ENCODE data around the gene TNFRSF14.

TNFRSF14 gene

GRCh38 chr1:2522230-2522629 is 33.9 kb upstream of the TNFRSF14 start:
- DNase-seq (ENCODE audit: low read depth) = no peak
- TF ChIP-seq, protein P1, sequence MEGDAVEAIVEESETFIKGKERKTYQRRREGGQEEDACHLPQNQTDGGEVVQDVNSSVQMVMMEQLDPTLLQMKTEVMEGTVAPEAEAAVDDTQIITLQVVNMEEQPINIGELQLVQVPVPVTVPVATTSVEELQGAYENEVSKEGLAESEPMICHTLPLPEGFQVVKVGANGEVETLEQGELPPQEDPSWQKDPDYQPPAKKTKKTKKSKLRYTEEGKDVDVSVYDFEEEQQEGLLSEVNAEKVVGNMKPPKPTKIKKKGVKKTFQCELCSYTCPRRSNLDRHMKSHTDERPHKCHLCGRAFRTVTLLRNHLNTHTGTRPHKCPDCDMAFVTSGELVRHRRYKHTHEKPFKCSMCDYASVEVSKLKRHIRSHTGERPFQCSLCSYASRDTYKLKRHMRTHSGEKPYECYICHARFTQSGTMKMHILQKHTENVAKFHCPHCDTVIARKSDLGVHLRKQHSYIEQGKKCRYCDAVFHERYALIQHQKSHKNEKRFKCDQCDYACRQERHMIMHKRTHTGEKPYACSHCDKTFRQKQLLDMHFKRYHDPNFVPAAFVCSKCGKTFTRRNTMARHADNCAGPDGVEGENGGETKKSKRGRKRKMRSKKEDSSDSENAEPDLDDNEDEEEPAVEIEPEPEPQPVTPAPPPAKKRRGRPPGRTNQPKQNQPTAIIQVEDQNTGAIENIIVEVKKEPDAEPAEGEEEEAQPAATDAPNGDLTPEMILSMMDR (conservative IDR thresholded peaks at IDR 0.05; ENCODE audit: control insufficient read depth, insufficient read depth, low read depth, low read length) = no peak

DNA sequence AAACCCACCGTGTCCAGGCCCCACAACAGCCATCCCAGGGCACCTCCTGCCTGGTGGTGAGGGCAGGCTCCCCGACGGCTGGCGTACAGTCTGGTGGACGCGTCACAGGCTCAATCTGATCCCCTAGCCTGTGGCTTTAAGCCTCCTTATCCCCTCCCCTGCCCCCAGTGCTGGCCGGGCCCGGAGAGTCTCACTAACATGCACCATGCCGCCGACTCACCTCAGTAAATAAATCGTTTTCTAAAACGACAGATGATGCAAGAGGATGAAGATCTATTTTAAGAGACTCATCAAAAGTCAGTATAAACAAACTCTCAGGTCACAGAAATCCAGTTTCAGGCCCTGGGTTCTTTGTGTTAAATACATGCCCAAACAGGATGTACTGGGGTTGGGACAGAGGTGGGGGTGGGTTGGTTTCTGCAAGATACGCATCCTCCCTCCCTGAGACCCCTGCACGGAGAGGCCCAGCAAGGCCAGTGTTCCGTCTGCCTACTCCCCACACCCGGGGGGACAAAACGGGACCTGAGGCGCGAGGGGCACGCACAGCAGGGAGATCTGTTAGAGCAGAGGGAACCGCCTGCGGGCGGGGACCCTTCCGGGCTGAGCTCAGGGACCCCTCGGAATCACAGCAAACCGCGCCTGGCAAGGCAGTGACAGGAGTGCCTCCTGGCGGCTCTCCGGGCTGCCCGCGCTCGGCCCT is 32.8 kb upstream of the TNFRSF14 start:
- DNase-seq (ENCODE audit: low read depth) = no peak
- TF ChIP-seq, protein P1 (conservative IDR thresholded peaks at IDR 0.05; ENCODE audit: control insufficient read depth, insufficient read depth, low read depth, low read length) = no peak
- H3K4me3 ChIP-seq (ENCODE audit: control insufficient read depth, low read depth, low read length) = no peak overlapping the region

More at GRCh38 chr1:2522230-2522629, 33.9 kb upstream of the TNFRSF14 start:
- no peak overlapping the region for H3K4me3 ChIP-seq (ENCODE audit: control insufficient read depth, low read depth, low read length)

DNA sequence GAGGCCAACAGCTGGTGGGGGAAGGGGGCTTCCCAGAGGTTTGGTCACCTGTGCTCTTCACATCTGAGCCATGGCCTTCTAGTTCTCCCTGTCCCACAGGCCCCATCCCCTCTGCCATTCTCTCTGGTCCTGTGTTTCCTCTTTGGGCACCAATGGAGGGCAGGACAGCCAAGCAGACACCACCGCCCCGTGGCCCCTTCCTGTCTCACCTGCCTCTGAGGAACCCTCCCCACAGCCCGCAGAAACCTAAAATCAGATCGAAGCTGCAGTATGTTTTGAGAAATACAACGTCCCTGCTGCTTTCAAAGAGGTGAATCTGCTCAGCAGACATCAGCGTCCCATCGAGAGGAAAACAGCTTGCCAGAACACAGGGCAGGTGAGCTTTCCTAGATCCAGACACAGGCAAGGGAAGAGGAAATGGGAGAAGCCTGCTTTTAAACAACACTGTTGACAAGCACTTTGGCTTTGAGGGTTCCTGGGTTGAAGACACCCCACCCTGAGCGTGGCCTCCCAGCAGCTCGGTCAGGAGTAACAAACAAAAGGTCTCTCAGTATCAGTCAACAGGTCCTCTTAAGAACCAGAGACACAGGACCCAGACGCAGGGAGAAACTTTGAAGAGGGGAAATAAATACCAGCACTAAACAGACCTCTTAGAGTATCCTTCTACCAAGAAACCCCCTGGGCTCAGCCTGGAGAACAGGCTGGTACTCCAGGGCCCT is 32.1 kb upstream of the TNFRSF14 start:
- no peak for DNase-seq (ENCODE audit: low read depth)
- H3K4me3 ChIP-seq (ENCODE audit: control insufficient read depth, low read depth, low read length) = no peak overlapping the region
- TF ChIP-seq, protein P1 (conservative IDR thresholded peaks at IDR 0.05; ENCODE audit: control insufficient read depth, insufficient read depth, low read depth, low read length) = no peak

DNA sequence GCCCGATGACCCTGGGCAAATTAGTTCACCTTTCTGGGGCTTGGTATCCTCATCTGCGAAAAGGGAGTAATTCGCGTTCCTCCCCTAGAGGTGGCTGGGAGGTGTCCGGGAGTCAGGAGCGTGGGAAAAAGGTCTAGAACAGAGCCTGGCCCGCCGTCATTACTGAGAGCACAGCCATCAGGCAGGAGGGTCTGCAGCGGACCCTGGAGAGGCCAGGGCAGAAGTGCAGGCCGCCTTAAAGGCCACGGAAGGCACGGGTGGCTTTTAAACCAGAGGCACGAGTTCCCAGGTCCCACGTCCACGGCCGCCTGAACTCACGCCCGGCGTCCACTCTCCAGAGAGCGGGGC is 30.6 kb upstream of the TNFRSF14 start:
- H3K4me3 ChIP-seq (ENCODE audit: control insufficient read depth, low read depth, low read length) = peak overlapping the region; percentile 82
- DNase-seq (ENCODE audit: low read depth) = no peak
- TF ChIP-seq, protein P1 (conservative IDR thresholded peaks at IDR 0.05; ENCODE audit: control insufficient read depth, insufficient read depth, low read depth, low read length) = no peak

- peak; percentile 92 for DNase-seq (ENCODE audit: low read depth)
- peak within 1 kb of the TSS; percentile 82 for H3K4me3 ChIP-seq (ENCODE audit: control insufficient read depth, low read depth, low read length)
- TF ChIP-seq, protein P1 (conservative IDR thresholded peaks at IDR 0.05; ENCODE audit: control insufficient read depth, insufficient read depth, low read depth, low read length) = no peak
Observed at GRCh38 chr1:2525920-2526823, 30.0 kb upstream of the TNFRSF14 start, which contains the start of gene PANK4. Gene PANK4, minus strand, starts transcription at chr1:2526596. Its CDS starts 9 bp downstream, at chr1:2526587.

DNA sequence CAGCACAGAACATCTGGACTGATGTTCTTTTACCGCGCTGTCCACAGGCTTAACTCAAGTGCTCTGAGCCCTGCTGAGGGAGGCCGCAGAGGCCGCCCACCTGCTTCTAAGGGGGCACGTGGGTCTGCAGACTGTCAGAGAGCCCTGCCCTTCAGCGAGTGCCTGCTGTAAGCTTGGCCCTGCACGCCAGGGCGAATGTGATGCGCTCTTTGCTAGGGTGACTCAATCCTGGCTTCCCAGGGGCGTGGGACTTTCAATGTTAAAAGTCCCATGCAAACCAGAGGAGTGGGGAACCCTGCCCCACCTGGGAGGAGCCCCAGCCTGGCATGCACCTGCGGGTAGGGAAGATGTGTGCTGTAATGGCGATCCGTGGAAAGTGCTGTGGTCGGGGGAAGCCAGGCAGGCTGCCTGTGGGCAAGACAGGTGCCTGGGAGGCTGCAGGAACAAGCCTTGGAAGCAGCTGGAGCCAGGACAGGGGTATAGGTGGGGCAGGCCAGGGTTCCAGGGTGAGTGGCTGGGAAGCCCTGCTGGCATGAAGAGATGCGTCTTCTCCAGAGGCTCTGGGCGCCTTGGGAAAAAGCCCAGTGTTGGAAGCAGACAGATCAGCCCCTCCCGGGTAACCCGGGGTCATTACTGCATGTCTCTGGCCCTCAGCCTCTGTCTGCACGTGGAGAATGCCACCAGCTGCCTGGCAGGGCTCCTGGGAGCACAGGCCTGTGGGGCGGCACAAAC is 29.2 kb upstream of the TNFRSF14 start:
- DNase-seq (ENCODE audit: low read depth) = peak; percentile 68
- TF ChIP-seq, protein P1 (conservative IDR thresholded peaks at IDR 0.05; ENCODE audit: control insufficient read depth, insufficient read depth, low read depth, low read length) = no peak
- H3K4me3 ChIP-seq (ENCODE audit: control insufficient read depth, low read depth, low read length) = peak overlapping the region; percentile 52

All from fibroblast of mammary gland (primary cell).